SK-N-SH (cell line): Measurements from ENCODE around the gene SUMF1. TPM values are rescaled to one million over a fixed set of nuclear protein-coding genes. Genes with fewer than 3 reads are reported as not detected.

Experiments
- CTCF ChIA-PET: fragments of 300-600, 350-600 bp; formaldehyde crosslinking; extraction: SDS; loops from one replicate; lab custom pipeline; 2021; lab: Yijun Ruan, JAX
- POLR2A ChIA-PET: fragments of 350-600 bp; sonication (Branson Sonifier 250); formaldehyde crosslinking; extraction: SDS; loops from one replicate; lab custom pipeline; 2020; ENCODE audit warnings: antibody characterized with exemption, inconsistent platforms; lab: Yijun Ruan, JAX
- DNase-seq: peaks from one replicate; pipeline ENCODE4 v3.0.0; 2012
- H2AFZ ChIP-seq: fragments of 200-600 bp; sonication (generic); 2 replicates; pipeline ENCODE4 v1.8.1; 2016; ENCODE audit warnings: antibody characterized with exemption, mild to moderate bottlenecking, low read depth
- H3F3A ChIP-seq: fragments of 200-600 bp; sonication (generic); replicated peaks from 2 replicates; pipeline ENCODE3; 2016; ENCODE audit warnings: antibody characterized with exemption, mild to moderate bottlenecking; ENCODE audit not compliant: insufficient read depth
- H3K27ac ChIP-seq, 2 experiments: fragments of 200-500 bp in 1 of 2; fragments of 200-600 bp in 1 of 2; sonication (Bioruptor generic) in 1 of 2; sonication (generic), shearing (Covaris generic) in 1 of 2; 2 replicates each; pipeline versions ENCODE4 v1.5.1 to v1.6.1; 2014 to 2016; ENCODE audit warnings: low read depth in 2 of 2, inconsistent platforms in 1 of 2, low read length in 1 of 2, mild to moderate bottlenecking in 1 of 2, mixed read lengths in 1 of 2
- H3K27me3 ChIP-seq: fragments of 200-600 bp; sonication (generic), shearing (Covaris generic); 2 replicates; pipeline ENCODE4 v1.6.1; 2016; ENCODE audit warnings: mixed run types; ENCODE audit not compliant: insufficient read depth
- H3K36me3 ChIP-seq, 2 experiments: fragments of 200-500 bp in 1 of 2; fragments of 200-600 bp in 1 of 2; sonication (Bioruptor generic) in 1 of 2; sonication (generic) in 1 of 2; replicated peaks in 1 of 2; 2 replicates each; pipeline versions ENCODE3 to v1.5.1; 2014 to 2016; ENCODE audit warnings: low read length in 1 of 2, mild to moderate bottlenecking in 1 of 2; ENCODE audit not compliant: insufficient read depth in 2 of 2, control insufficient read depth in 1 of 2
- H3K4me1 ChIP-seq, 2 experiments: fragments of 200-500 bp in 1 of 2; fragments of 200-600 bp in 1 of 2; sonication (Bioruptor generic) in 1 of 2; sonication (generic), shearing (Covaris generic) in 1 of 2; 2 replicates each; pipeline versions ENCODE4 v1.5.1 to v1.6.1; 2014 to 2016; ENCODE audit warnings: low read depth in 1 of 2, low read length in 1 of 2, mixed run types in 1 of 2; ENCODE audit not compliant: insufficient read depth in 2 of 2, control insufficient read depth in 1 of 2
- H3K4me2 ChIP-seq: fragments of 200-600 bp; sonication (generic), shearing (Covaris generic); 2 replicates; pipeline ENCODE4 v1.6.1; 2017; ENCODE audit warnings: mixed run types
- H3K4me3 ChIP-seq, 2 experiments: fragments of 200-500 bp in 1 of 2; fragments of 200-600 bp in 1 of 2; sonication (Bioruptor generic) in 1 of 2; sonication (generic), shearing (Covaris generic) in 1 of 2; 2 replicates each; pipeline versions ENCODE4 v1.5.1 to v1.8.1; 2014 to 2016; ENCODE audit warnings: low read depth in 2 of 2, inconsistent platforms in 1 of 2, low read length in 1 of 2, mild to moderate bottlenecking in 1 of 2, mixed read lengths in 1 of 2, moderate library complexity in 1 of 2
- H3K79me2 ChIP-seq: fragments of 200-600 bp; sonication (generic); 2 replicates; pipeline ENCODE4 v1.8.1; 2017; ENCODE audit warnings: mild to moderate bottlenecking; ENCODE audit not compliant: insufficient read depth
- H3K9ac ChIP-seq: fragments of 200-600 bp; sonication (generic); 2 replicates; pipeline ENCODE4 v1.6.1; 2017; ENCODE audit warnings: mixed run types
- H3K9me2 ChIP-seq: fragments of 200-600 bp; sonication (generic); 2 replicates; pipeline ENCODE4 v1.6.1; 2017; ENCODE audit warnings: mixed run types
- H3K9me3 ChIP-seq: fragments of 200-600 bp; sonication (generic); 2 replicates; pipeline ENCODE4 v1.6.1; 2017; ENCODE audit warnings: mixed run types, mild to moderate bottlenecking, moderate library complexity
- H4K20me1 ChIP-seq: fragments of 200-600 bp; sonication (generic); 2 replicates; pipeline ENCODE4 v1.6.1; 2017; ENCODE audit warnings: mild to moderate bottlenecking, mixed run types; ENCODE audit not compliant: insufficient read depth
- CHD2 ChIP-seq: fragments of 150-350 bp; IDR thresholded peaks from 2 replicates; pipeline ENCODE4 v1.6.1; 2018; ENCODE audit warnings: low read length; ENCODE audit not compliant: partially characterized antibody
- EP300 ChIP-seq, 2 experiments: IDR thresholded peaks; 2 replicates each; pipeline versions ENCODE4 v1.4.0 to v1.6.1; 2012; ENCODE audit warnings: borderline replicate concordance in 1 of 2, low read depth in 1 of 2, low read length in 1 of 2
- FOSL2 ChIP-seq: IDR thresholded peaks from 2 replicates; pipeline ENCODE4 v1.4.0; 2012; ENCODE audit warnings: low read depth, mild to moderate bottlenecking, moderate library complexity, borderline replicate concordance
- MAX ChIP-seq: IDR thresholded peaks from 2 replicates; pipeline ENCODE4 v1.4.0; 2012; ENCODE audit warnings: low read depth
- MEF2A ChIP-seq: IDR thresholded peaks from 2 replicates; pipeline ENCODE4 v1.4.0; 2012; ENCODE audit warnings: low read depth, borderline replicate concordance
- MXI1 ChIP-seq: IDR thresholded peaks from 2 replicates; pipeline ENCODE4 v1.6.1; 2012; ENCODE audit warnings: mild to moderate bottlenecking, low read depth, low read length, improper control_type of control experiment
- NFIC ChIP-seq: IDR thresholded peaks from 2 replicates; pipeline ENCODE4 v1.4.0; 2012; ENCODE audit warnings: borderline replicate concordance
- NRF1 ChIP-seq: IDR thresholded peaks from 2 replicates; pipeline ENCODE4 v1.6.1; 2012; ENCODE audit warnings: low read depth, mild to moderate bottlenecking, low read length
- RAD21 ChIP-seq: IDR thresholded peaks from 2 replicates; pipeline ENCODE4 v1.6.1; 2012; ENCODE audit warnings: mild to moderate bottlenecking, low read length
- SMC3 ChIP-seq: IDR thresholded peaks from 2 replicates; pipeline ENCODE4 v1.6.1; 2012; ENCODE audit warnings: low read depth, low read length, improper control_type of control experiment
- TAF1 ChIP-seq: IDR thresholded peaks from 2 replicates; pipeline ENCODE4 v1.6.1; 2012; ENCODE audit warnings: low read depth, mild to moderate bottlenecking, low read length, moderate library complexity, borderline replicate concordance
- WGBS: methylation state at CpG from one replicate; pipeline ENCODE4 v1.1.6; 2017; ENCODE audit warnings: low lambda C conversion rate; 5-methylcytosine and 5-hydroxymethylcytosine counted together
- polyA plus RNA-seq, 3 experiments: library from polyadenylated mRNA; depleted of rRNA; stranded (reverse); fragments of >200 nt; gene quantifications; 2 replicates each; pipeline ENCODE4 v1.2.3, GENCODE V29; 2012
- TF ChIP-seq, protein P1 (sequence below): IDR thresholded peaks from 2 replicates; pipeline ENCODE4 v1.4.0; 2012; ENCODE audit warnings: low read depth, borderline replicate concordance
- TF ChIP-seq, protein P2 (sequence below): IDR thresholded peaks from 2 replicates; pipeline ENCODE4 v1.6.1; 2012; ENCODE audit warnings: mild to moderate bottlenecking, low read depth, low read length, moderate library complexity

The SUMF1 gene
- polyA plus RNA-seq, 1 of the 3 experiments (the other 2 are of a cell fraction), result 56.9 TPM

DNA sequence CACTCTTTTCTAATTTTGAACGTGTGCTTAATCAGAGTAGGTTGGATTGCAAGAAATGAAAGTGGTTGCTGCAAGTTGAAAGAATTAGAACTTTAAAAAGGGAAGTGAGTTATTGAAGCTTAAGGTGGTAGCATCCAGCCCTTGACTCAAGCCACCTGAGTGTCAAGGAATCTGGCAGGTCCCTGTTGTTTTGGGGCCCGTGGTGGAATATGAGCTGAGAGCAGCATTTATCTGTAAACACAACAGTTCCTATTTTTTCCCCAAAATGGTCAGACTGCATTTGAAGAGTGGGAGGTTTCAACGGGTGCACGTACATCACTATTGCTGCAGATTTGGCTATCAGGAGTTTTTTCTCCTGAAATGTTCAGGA, 27.8 kb upstream of the SUMF1 start (continued):
- TF ChIP-seq CHD2, result no peak

DNA sequence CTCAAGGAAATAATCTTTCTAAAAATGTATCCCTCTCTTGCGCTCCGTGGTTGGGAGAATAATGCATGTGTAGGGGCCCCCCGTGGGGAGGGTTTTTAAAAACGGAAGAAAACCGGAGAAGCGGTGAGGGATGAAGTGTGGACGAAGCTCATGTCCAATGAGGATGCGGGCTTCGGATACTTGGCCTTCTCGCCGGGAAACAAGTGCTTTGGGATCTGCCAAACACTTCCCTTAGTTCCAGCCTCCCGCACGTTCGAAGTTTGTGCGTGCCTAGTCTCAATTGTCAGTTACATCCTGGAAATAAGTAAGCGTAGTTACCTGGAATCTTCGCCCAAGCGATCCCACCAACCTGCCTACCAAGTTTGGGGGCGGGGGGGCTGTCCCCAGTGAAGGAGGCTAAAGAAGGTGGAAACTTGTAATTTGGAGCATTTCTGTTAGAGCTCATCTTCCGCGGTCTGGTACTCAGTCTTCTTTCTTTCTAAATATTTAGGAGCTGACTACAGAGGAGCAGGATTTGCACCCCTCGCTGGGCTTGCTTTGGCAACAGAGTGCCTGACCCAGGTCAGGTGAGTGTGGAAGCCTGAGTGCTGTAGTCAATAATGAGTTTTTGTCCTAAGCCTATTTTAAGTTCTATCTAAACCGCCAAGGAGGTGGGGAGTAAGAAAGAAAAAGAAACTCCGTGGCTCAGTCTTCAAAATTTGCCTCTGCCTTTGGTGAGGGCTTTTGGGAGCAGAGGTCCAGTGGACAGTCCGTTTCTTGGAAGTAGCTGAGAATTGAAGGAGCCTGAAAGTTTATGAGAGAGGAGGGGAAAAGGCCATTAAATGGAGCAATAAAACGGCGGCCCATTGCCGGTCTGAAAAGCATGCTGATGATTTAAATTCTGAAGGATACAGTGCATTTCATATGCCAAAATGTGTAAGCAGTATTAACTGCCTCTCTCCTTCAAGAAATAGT, 27.1 kb upstream of the SUMF1 start:
- 19% methylated on average over 28 of the region's 28 CpGs for WGBS
- TF ChIP-seq RAD21, result peak; percentile 7; the same call in 1 of the 2 replicates
- TF ChIP-seq TAF1, result no peak
- TF ChIP-seq MAX, result 0 out of 2 replicates have a peak, but pooled peaks have one; percentile 34
- peak; percentile 38; the same call in 1 of the 2 replicates for TF ChIP-seq MXI1
- H3K9ac ChIP-seq, result peak overlapping the region; percentile 64
- peak overlapping the region; percentile 99 for H3K4me2 ChIP-seq
- H3K9me3 ChIP-seq, result no peaks in the 10 kb centered on the region
- no peaks in the 10 kb centered on the region for H3K27me3 ChIP-seq
- H3K9me2 ChIP-seq, result no peaks in the 10 kb centered on the region
- peak overlapping the region in 1 of 2 experiments; percentile 80; a peak in 2 of 4 replicates for H3K27ac ChIP-seq
- H3F3A ChIP-seq, result peaks cover 3% of the 10 kb centered on the region
- H3K36me3 ChIP-seq, result no peaks in the 10 kb centered on the region
- peak overlapping the region; percentile 92 to 96 for H3K4me3 ChIP-seq
- ChIA-PET POLR2A (interaction anchor here (0.6 to 3.2 kb wide), 22 partner anchors 10 to 143 kb away, joined by 3 to 49 read pairs (median 5); partner anchors contain the start of gene SUMF1), CTCF (interaction anchor here (0.6 to 7.8 kb wide), 10 partner anchors 8 to 143 kb away, joined by 3 to 44 read pairs (median 6); partner anchors contain the start of gene SUMF1)
- H3K79me2 ChIP-seq, result no peaks in the 10 kb centered on the region
- H3K4me1 ChIP-seq, result peaks cover 0 to 21% of the 10 kb centered on the region in 2 experiments; a peak in 2 of 4 replicates
- no peaks in the 10 kb centered on the region for H4K20me1 ChIP-seq
- peak overlapping the region; percentile 95 for H2AFZ ChIP-seq
- peak; percentile 42 for DNase-seq

GRCh38 chr3:4493014-4493940, 26.2 kb upstream of the SUMF1 start, which contains the start of gene ITPR1:
TSS of gene ITPR1 (plus strand) at chr3:4493348. CDS start at chr3:4516492, 23,144 bp downstream.
- Histone ChIP-seq H3K4me3 (peak within 1 kb of the TSS; percentile 92 to 96), H3F3A (peaks cover 3% of the 10 kb centered on the region), H3K4me2 (peak within 1 kb of the TSS; percentile 99), H3K9ac (peak within 1 kb of the TSS; percentile 69), H3K36me3 (no peaks in the 10 kb centered on the region), H3K9me2 (no peaks in the 10 kb centered on the region), H3K9me3 (no peaks in the 10 kb centered on the region), H3K4me1 (peaks cover 0 to 21% of the 10 kb centered on the region in 2 experiments; a peak in 2 of 4 replicates), H3K27me3 (no peaks in the 10 kb centered on the region), H4K20me1 (no peaks in the 10 kb centered on the region), H3K27ac (peak within 1 kb of the TSS; percentile 39 to 92; a peak in 3 of 4 replicates), H3K79me2 (no peaks in the 10 kb centered on the region), H2AFZ (peak within 1 kb of the TSS; percentile 95)
- under 1% methylated on average over 16 of the region's 47 CpGs for WGBS
- peak; percentile 96 for DNase-seq
- ChIA-PET CTCF (interaction anchor here (0.6 to 7.8 kb wide), 12 partner anchors 12 to 163 kb away, joined by 3 to 44 read pairs (median 4); partner anchors contain the start of gene SUMF1), POLR2A (interaction anchor here (0.6 to 3.2 kb wide), 32 partner anchors 11 to 187 kb away, joined by 3 to 49 read pairs (median 4); partner anchors contain the start of gene SUMF1)
- TF ChIP-seq SMC3 (peak; percentile 25; the same call in 1 of the 2 replicates), NRF1 (no peak), FOSL2 (no peak), CHD2 (peak; percentile 58), MEF2A (no peak), NFIC (peak; percentile 34; the same call in 1 of the 2 replicates), RAD21 (peak; percentile 44), TAF1 (peak; percentile 100), EP300 (IDR thresholded peaks at IDR 0.05; ENCODE audit: borderline replicate concordance in 1 of 2, low read depth in 1 of 2, low read length in 1 of 2) (0 out of 4 replicates have a peak, but pooled peaks of 1 of the 2 experiments have one; percentile 7)
- TF ChIP-seq, protein P1, sequence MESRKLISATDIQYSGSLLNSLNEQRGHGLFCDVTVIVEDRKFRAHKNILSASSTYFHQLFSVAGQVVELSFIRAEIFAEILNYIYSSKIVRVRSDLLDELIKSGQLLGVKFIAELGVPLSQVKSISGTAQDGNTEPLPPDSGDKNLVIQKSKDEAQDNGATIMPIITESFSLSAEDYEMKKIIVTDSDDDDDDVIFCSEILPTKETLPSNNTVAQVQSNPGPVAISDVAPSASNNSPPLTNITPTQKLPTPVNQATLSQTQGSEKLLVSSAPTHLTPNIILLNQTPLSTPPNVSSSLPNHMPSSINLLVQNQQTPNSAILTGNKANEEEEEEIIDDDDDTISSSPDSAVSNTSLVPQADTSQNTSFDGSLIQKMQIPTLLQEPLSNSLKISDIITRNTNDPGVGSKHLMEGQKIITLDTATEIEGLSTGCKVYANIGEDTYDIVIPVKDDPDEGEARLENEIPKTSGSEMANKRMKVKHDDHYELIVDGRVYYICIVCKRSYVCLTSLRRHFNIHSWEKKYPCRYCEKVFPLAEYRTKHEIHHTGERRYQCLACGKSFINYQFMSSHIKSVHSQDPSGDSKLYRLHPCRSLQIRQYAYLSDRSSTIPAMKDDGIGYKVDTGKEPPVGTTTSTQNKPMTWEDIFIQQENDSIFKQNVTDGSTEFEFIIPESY, result 0 out of 2 replicates have a peak, but pooled peaks have one; percentile 51
- TF ChIP-seq, protein P2, sequence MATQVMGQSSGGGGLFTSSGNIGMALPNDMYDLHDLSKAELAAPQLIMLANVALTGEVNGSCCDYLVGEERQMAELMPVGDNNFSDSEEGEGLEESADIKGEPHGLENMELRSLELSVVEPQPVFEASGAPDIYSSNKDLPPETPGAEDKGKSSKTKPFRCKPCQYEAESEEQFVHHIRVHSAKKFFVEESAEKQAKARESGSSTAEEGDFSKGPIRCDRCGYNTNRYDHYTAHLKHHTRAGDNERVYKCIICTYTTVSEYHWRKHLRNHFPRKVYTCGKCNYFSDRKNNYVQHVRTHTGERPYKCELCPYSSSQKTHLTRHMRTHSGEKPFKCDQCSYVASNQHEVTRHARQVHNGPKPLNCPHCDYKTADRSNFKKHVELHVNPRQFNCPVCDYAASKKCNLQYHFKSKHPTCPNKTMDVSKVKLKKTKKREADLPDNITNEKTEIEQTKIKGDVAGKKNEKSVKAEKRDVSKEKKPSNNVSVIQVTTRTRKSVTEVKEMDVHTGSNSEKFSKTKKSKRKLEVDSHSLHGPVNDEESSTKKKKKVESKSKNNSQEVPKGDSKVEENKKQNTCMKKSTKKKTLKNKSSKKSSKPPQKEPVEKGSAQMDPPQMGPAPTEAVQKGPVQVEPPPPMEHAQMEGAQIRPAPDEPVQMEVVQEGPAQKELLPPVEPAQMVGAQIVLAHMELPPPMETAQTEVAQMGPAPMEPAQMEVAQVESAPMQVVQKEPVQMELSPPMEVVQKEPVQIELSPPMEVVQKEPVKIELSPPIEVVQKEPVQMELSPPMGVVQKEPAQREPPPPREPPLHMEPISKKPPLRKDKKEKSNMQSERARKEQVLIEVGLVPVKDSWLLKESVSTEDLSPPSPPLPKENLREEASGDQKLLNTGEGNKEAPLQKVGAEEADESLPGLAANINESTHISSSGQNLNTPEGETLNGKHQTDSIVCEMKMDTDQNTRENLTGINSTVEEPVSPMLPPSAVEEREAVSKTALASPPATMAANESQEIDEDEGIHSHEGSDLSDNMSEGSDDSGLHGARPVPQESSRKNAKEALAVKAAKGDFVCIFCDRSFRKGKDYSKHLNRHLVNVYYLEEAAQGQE, result peak; percentile 81
